Endothelial cell of umbilical vein (primary cell): ENCODE measurements around the gene OR52N4. TPM values are rescaled to one million over a fixed set of nuclear protein-coding genes. Genes with fewer than 3 reads are reported as not detected.

Experiments used
- BruUV-seq: library from RNA; stranded (reverse); fragments of 400-500 nt; replicated peaks from 2 replicates; lab custom pipeline; 2021; lab: Mats Ljungman, UMichigan
- CTCF ChIA-PET: fragments of 300-600, 350-600 bp; sonication (Branson Sonifier 250); formaldehyde crosslinking; loops from one replicate; lab custom pipeline; 2021; ENCODE audit warnings: antibody characterized with exemption, inconsistent platforms; lab: Charles Lee
- POLR2A ChIA-PET: fragments of 300-600, 350-600 bp; sonication (Branson Sonifier 250); formaldehyde crosslinking; loops from one replicate; lab custom pipeline; 2021; ENCODE audit warnings: antibody characterized with exemption, inconsistent platforms; lab: Charles Lee
- DNase-seq: peaks from one replicate; pipeline ENCODE4 v3.0.0-alpha.2; 2011; ENCODE audit warnings: low read depth, low spot score
- FAIRE-seq: peaks from 2 replicates; lab custom pipeline; 2011; peaks lifted over from hg19 to GRCh38; lab: Jason Lieb, UNC
- H2AFZ ChIP-seq: 2 replicates; pipeline ENCODE4 v1.6.0; 2012; ENCODE audit warnings: low read depth, low read length, control low read depth, inconsistent platforms
- H3K27ac ChIP-seq: 2 replicates; pipeline ENCODE4 v1.5.1; 2011; ENCODE audit warnings: low read depth, mild to moderate bottlenecking, control low read depth, low read length, moderate library complexity; ENCODE audit not compliant: insufficient read depth
- H3K27me3 ChIP-seq, 2 experiments: 2 replicates each; pipeline versions ENCODE4 v1.6.0 to v1.6.1; 2011; ENCODE audit warnings: low read length in 2 of 2, mixed read lengths in 1 of 2; ENCODE audit not compliant: control insufficient read depth in 2 of 2, insufficient read depth in 2 of 2
- H3K36me3 ChIP-seq, 2 experiments: 2 replicates in 1 of 2; 3 replicates in 1 of 2; pipeline ENCODE4 v1.5.1; 2011; ENCODE audit warnings: low read length in 2 of 2, mild to moderate bottlenecking in 1 of 2, moderate library complexity in 1 of 2; ENCODE audit not compliant: control insufficient read depth in 2 of 2, insufficient read depth in 2 of 2; ENCODE audit errors: extremely low read depth in 1 of 2
- H3K4me1 ChIP-seq: 3 replicates; pipeline ENCODE4 v1.5.1; 2011; ENCODE audit warnings: mild to moderate bottlenecking, low read length; ENCODE audit not compliant: control insufficient read depth, insufficient read depth; ENCODE audit errors: extremely low read depth
- H3K4me2 ChIP-seq: 2 replicates; pipeline ENCODE4 v1.6.1; 2011; ENCODE audit warnings: low read length, control low read depth, mixed read lengths; ENCODE audit not compliant: insufficient read depth
- H3K4me3 ChIP-seq, 3 experiments: fragments of 200-600 bp in 1 of 3; sonication (generic), shearing (Covaris generic) in 1 of 3; replicated peaks in 1 of 3; 2 replicates each; pipeline ENCODE4 v1.5.1; 2011 to 2016; ENCODE audit warnings: control low read depth in 3 of 3, low read length in 3 of 3, mild to moderate bottlenecking in 2 of 3, inconsistent platforms in 1 of 3, low read depth in 1 of 3, moderate library complexity in 1 of 3; ENCODE audit not compliant: insufficient read depth in 1 of 3
- H3K79me2 ChIP-seq: 2 replicates; pipeline ENCODE4 v1.6.0; 2012; ENCODE audit warnings: low read length, inconsistent platforms; ENCODE audit not compliant: control insufficient read depth, insufficient read depth
- H3K9ac ChIP-seq: replicated peaks from 2 replicates; pipeline ENCODE3; 2011; ENCODE audit warnings: low read length, control low read depth; ENCODE audit not compliant: insufficient read depth; ENCODE audit errors: extremely low read depth
- H3K9me1 ChIP-seq: replicated peaks from 3 replicates; pipeline ENCODE4 v1.6.0; 2011; ENCODE audit warnings: mild to moderate bottlenecking, low read length; ENCODE audit not compliant: control insufficient read depth, insufficient read depth; ENCODE audit errors: extremely low read depth
- H3K9me3 ChIP-seq: replicated peaks from 2 replicates; pipeline ENCODE4 v1.5.1; 2012; ENCODE audit warnings: low read length, inconsistent platforms; ENCODE audit not compliant: control insufficient read depth, insufficient read depth
- H4K20me1 ChIP-seq: replicated peaks from 2 replicates; pipeline ENCODE3; 2011; ENCODE audit warnings: mild to moderate bottlenecking, low read length; ENCODE audit not compliant: control insufficient read depth, insufficient read depth; ENCODE audit errors: extremely low read depth
- EZH2 ChIP-seq: IDR thresholded peaks from 2 replicates; pipeline ENCODE4 v1.6.1; 2012; ENCODE audit warnings: borderline replicate concordance, low read depth, mild to moderate bottlenecking, moderate library complexity, low read length, inconsistent platforms; ENCODE audit not compliant: severe bottlenecking
- FOS ChIP-seq: IDR thresholded peaks from 2 replicates; pipeline ENCODE4 v1.6.1; 2011; ENCODE audit warnings: mild to moderate bottlenecking, low read length, moderate library complexity, borderline replicate concordance; ENCODE audit not compliant: insufficient read depth
- GATA2 ChIP-seq: IDR thresholded peaks from 2 replicates; pipeline ENCODE4 v1.7.0; 2011; ENCODE audit warnings: low read depth, mild to moderate bottlenecking, moderate library complexity, mixed read lengths, low read length; ENCODE audit not compliant: insufficient read length, insufficient read depth
- JUN ChIP-seq: IDR thresholded peaks from 2 replicates; pipeline ENCODE4 v1.6.1; 2011; ENCODE audit warnings: borderline replicate concordance, low read depth; ENCODE audit not compliant: insufficient read length, insufficient read depth
- MYC ChIP-seq: IDR thresholded peaks from one replicate; pipeline ENCODE4 v1.6.1; 2011; ENCODE audit warnings: mild to moderate bottlenecking, low read depth, low read length
- POLR2A ChIP-seq: IDR thresholded peaks from 2 replicates; pipeline ENCODE4 v1.6.1; 2012; ENCODE audit warnings: low read depth, mild to moderate bottlenecking, control low read depth, low read length
- POLR2AphosphoS5 ChIP-seq: IDR thresholded peaks from 2 replicates; pipeline ENCODE4 v1.6.1; 2012; ENCODE audit warnings: low read depth, mild to moderate bottlenecking, control low read depth, low read length, moderate library complexity; ENCODE audit not compliant: insufficient read depth
- dilution Hi-C: fragments of 300-500 bp; cut with MboI; formaldehyde crosslinking; loops from one replicate; pipeline ENCODE4 v1.15.0; 2019; ENCODE audit warnings: low sequenced_read_pairs; ENCODE audit not compliant: extremely low pct_ligation_motif_present
- intact Hi-C: fragments of 100-400 bp; cut with micrococcal nuclease; formaldehyde crosslinking; loops from one replicate; pipeline ENCODE4 v1.10.0; 2022
- polyA plus RNA-seq, 4 experiments: library from polyadenylated mRNA; depleted of rRNA in 3 of 4; stranded (reverse) in 3 of 4; unstranded in 1 of 4; fragments of >200 nt; gene quantifications; 2 replicates each; pipeline versions ENCODE4 v1.2.1 to v1.2.3, GENCODE V29; 2011 to 2012; ENCODE audit warnings: missing spikeins in 1 of 4
- total RNA-seq: library from RNA; stranded (reverse); gene quantifications from 2 replicates; pipeline ENCODE4 v1.2.3, GENCODE V29; 2021
- TF ChIP-seq, protein P1 (sequence below): IDR thresholded peaks from 2 replicates; pipeline ENCODE4 v1.6.1; 2011; ENCODE audit not compliant: insufficient read depth, insufficient read length
- TF ChIP-seq, protein P2 (sequence below), 2 donors: IDR thresholded peaks; 1 replicate in 1 of 2; 2 replicates in 1 of 2; pipeline ENCODE4 v1.5.1; 2011; ENCODE audit warnings: low read length in 2 of 2, mild to moderate bottlenecking in 2 of 2, moderate library complexity in 2 of 2, control low read depth in 1 of 2, inconsistent platforms in 1 of 2, low read depth in 1 of 2; ENCODE audit not compliant: insufficient read depth in 1 of 2; ENCODE audit errors: extremely low read depth in 1 of 2

OR52N4 gene
- total and polyA plus RNA-seq, 2 donors (not counting 3 experiments of a cell fraction or from before 2014, with no cell fraction given) = 0.10 TPM; not detected in 1

DNA sequence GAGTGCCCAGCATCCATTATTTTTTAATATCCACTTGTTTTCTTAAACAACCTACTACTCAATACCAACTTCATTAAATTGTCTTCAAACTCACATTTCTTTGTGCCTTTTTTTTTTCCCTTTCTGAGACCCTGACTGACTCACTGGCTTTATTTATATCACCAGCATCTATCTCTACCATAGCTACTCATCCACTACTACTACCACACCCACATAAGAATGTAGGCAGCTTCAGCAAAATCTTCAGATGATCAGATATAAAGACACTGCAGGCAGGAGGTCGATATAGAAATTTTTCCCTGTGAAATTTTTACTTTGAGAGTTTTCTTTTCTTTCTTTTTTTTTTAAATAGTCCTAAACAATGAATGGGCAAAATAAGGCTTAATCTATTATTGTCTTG is 15.6 kb upstream of the OR52N4 start:
- no peaks in the 10 kb centered on the region for H3K9me3 ChIP-seq
- no peak for TF ChIP-seq MYC
- TF ChIP-seq POLR2A = no peak
- TF ChIP-seq, protein P1, sequence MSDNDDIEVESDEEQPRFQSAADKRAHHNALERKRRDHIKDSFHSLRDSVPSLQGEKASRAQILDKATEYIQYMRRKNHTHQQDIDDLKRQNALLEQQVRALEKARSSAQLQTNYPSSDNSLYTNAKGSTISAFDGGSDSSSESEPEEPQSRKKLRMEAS = no peak
- TF ChIP-seq POLR2AphosphoS5 = no peak
- TF ChIP-seq EZH2 = no peak
- no peak for TF ChIP-seq JUN
- no peak for TF ChIP-seq GATA2
- TF ChIP-seq FOS = no peak
- TF ChIP-seq, protein P2, sequence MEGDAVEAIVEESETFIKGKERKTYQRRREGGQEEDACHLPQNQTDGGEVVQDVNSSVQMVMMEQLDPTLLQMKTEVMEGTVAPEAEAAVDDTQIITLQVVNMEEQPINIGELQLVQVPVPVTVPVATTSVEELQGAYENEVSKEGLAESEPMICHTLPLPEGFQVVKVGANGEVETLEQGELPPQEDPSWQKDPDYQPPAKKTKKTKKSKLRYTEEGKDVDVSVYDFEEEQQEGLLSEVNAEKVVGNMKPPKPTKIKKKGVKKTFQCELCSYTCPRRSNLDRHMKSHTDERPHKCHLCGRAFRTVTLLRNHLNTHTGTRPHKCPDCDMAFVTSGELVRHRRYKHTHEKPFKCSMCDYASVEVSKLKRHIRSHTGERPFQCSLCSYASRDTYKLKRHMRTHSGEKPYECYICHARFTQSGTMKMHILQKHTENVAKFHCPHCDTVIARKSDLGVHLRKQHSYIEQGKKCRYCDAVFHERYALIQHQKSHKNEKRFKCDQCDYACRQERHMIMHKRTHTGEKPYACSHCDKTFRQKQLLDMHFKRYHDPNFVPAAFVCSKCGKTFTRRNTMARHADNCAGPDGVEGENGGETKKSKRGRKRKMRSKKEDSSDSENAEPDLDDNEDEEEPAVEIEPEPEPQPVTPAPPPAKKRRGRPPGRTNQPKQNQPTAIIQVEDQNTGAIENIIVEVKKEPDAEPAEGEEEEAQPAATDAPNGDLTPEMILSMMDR (IDR thresholded peaks at IDR 0.05; ENCODE audit: extremely low read depth in 1 of 2, insufficient read depth in 1 of 2, low read depth in 1 of 2, low read length in 2 of 2) = no peak
- no peaks in the 10 kb centered on the region for H3K36me3 ChIP-seq
- H3K27ac ChIP-seq = no peak overlapping the region
- no peak overlapping the region for H2AFZ ChIP-seq
- dilution Hi-C loops = no loop called here
- no peak overlapping the region for H3K4me2 ChIP-seq
- H3K9ac ChIP-seq = no peak overlapping the region
- BruUV-seq = no TSS peak
- H3K79me2 ChIP-seq = no peaks in the 10 kb centered on the region
- H3K9me1 ChIP-seq = no peaks in the 10 kb centered on the region
- POLR2A ChIA-PET = no interaction called here
- H4K20me1 ChIP-seq = no peaks in the 10 kb centered on the region
- no peak overlapping the region for H3K4me3 ChIP-seq
- no peaks in the 10 kb centered on the region for H3K4me1 ChIP-seq
- DNase-seq = no peak
- intact Hi-C loops = no loop called here
- CTCF ChIA-PET = no interaction called here
- H3K27me3 ChIP-seq = peaks cover 0 to 2% of the 10 kb centered on the region in 2 experiments
- no peak for FAIRE-seq
